ENCODE results near the gene GNAI3. TPM values are rescaled to one million over a fixed set of nuclear protein-coding genes. Genes with fewer than 3 reads are reported as not detected.

The GNAI3 gene
- total RNA-seq, 1 experiment from 2014 or later, result 9.9 TPM

GRCh38 chr1:109592916-109593315 is 44.5 kb downstream of the GNAI3 start:
- Histone ChIP-seq H3K9me3 (ENCODE audit: control insufficient read depth, low read depth, low read length) (no peaks in the 10 kb centered on the region), H3K4me2 (ENCODE audit: insufficient read depth, insufficient read length, low read length) (no peak overlapping the region), H3K18ac (ENCODE audit: insufficient read length, low read depth, low read length) (no peak overlapping the region), H3K56ac (ENCODE audit: insufficient read length, low read depth, low read length) (no peak overlapping the region), H2BK12ac (ENCODE audit: insufficient read length, low read depth, low read length) (no peak overlapping the region), H3K14ac (ENCODE audit: insufficient read depth, low read length) (no peak overlapping the region), H3K4me1 (ENCODE audit: insufficient read depth, low read length) (no peaks in the 10 kb centered on the region), H2BK120ac (ENCODE audit: low read depth, low read length, poor library complexity, severe bottlenecking) (no peak overlapping the region), H3K79me1 (ENCODE audit: insufficient read depth, low read depth, low read length, poor library complexity, severe bottlenecking) (no peaks in the 10 kb centered on the region), H3T11ph (ENCODE audit: low read length) (no peak overlapping the region), H3K23ac (ENCODE audit: insufficient read length, low read depth, low read length) (no peak overlapping the region), H3K27me3 (ENCODE audit: insufficient read depth, low read length) (no peaks in the 10 kb centered on the region), H4K8ac (replicated peaks; ENCODE audit: insufficient read length, low read depth, low read length) (no peak overlapping the region), H3K79me2 (ENCODE audit: insufficient read depth, low read length) (no peaks in the 10 kb centered on the region), H3K9ac (ENCODE audit: extremely low read depth, insufficient read length, low read length) (no peak overlapping the region), H2AFZ (ENCODE audit: low read length) (no peak overlapping the region), H3K23me2 (ENCODE audit: insufficient read length, low read depth, low read length, poor library complexity, severe bottlenecking) (no peaks in the 10 kb centered on the region), H4K20me1 (ENCODE audit: control insufficient read depth, insufficient read depth, insufficient read length) (no peaks in the 10 kb centered on the region), H3K27ac (ENCODE audit: insufficient read length, low read depth, low read length) (no peak overlapping the region), H3K4ac (ENCODE audit: low read depth, low read length) (no peak overlapping the region), H2BK5ac (ENCODE audit: insufficient read length, low read length) (no peak overlapping the region), H2AK5ac (ENCODE audit: insufficient read length, low read length) (no peak overlapping the region), H4K5ac (ENCODE audit: insufficient read length, low read depth, low read length) (no peak overlapping the region), H2BK20ac (ENCODE audit: low read depth, low read length, poor library complexity, severe bottlenecking) (no peak overlapping the region), H2BK15ac (ENCODE audit: low read depth, low read length) (no peak overlapping the region), H4K91ac (ENCODE audit: insufficient read length, low read depth, low read length) (no peak overlapping the region)
- no peak overlapping the region for H3K27ac Mint-ChIP-seq
- H3K4me1 Mint-ChIP-seq, result no peaks in the 10 kb centered on the region
- no peaks in the 10 kb centered on the region for H3K9me3 Mint-ChIP-seq
- peaks cover 5 to 41% (median 40%) of the 10 kb centered on the region in 3 experiments; a peak in 6 of 7 replicates for H3K36me3 Mint-ChIP-seq (ENCODE audit: insufficient read depth in 1 of 3, low read depth in 3 of 3)
- H3K4me3 Mint-ChIP-seq, result no peak overlapping the region
- TF ChIP-seq CTCF (conservative IDR thresholded peaks at IDR 0.05), result no peak
- no peak for DNase-seq
- H3K27me3 Mint-ChIP-seq (ENCODE audit: low read depth), result no peaks in the 10 kb centered on the region

All from H9 (cell line).